Neural crest cell (in vitro differentiated cells): ENCODE results near the gene DUSP15. TPM values are rescaled to one million over a fixed set of nuclear protein-coding genes. Genes with fewer than 3 reads are reported as not detected.

Experiments
- DNase-seq: peaks from one replicate; pipeline ENCODE4 v3.0.0; 2021; ENCODE audit warnings: low read depth, mixed read lengths, low spot score
- H3K27ac Mint-ChIP-seq: one replicate; pipeline ENCODE4 v1.8.0; 2021; ENCODE audit warnings: mild to moderate bottlenecking, mixed read lengths; ENCODE audit not compliant: unreplicated experiment
- H3K27me3 Mint-ChIP-seq: 2 replicates; pipeline ENCODE4 v1.8.0; 2021; ENCODE audit warnings: low read depth, mild to moderate bottlenecking, mixed read lengths
- H3K36me3 Mint-ChIP-seq: 2 replicates; pipeline ENCODE4 v1.8.0; 2021; ENCODE audit warnings: low read depth, mild to moderate bottlenecking, mixed read lengths
- H3K4me1 Mint-ChIP-seq: 2 replicates; pipeline ENCODE4 v1.8.0; 2021; ENCODE audit warnings: mixed read lengths
- H3K4me3 Mint-ChIP-seq: one replicate; pipeline ENCODE4 v1.8.0; 2021; ENCODE audit warnings: mild to moderate bottlenecking, mixed read lengths
- H3K9me3 Mint-ChIP-seq: 2 replicates; pipeline ENCODE4 v1.8.0; 2021; ENCODE audit warnings: mixed read lengths
- CTCF ChIP-seq: fragments of 200-600 bp; sonication (generic); conservative IDR thresholded peaks from 2 replicates; pipeline ENCODE4 v1.5.0; 2021; ENCODE audit warnings: antibody characterized with exemption, mild to moderate bottlenecking
- total RNA-seq: library from RNA; stranded (reverse); gene quantifications from 2 replicates; pipeline ENCODE4 v1.2.1, GENCODE V29; 2021

The DUSP15 gene
- total RNA-seq, 1 donor from 2014 or later: 13.5 TPM

DNA sequence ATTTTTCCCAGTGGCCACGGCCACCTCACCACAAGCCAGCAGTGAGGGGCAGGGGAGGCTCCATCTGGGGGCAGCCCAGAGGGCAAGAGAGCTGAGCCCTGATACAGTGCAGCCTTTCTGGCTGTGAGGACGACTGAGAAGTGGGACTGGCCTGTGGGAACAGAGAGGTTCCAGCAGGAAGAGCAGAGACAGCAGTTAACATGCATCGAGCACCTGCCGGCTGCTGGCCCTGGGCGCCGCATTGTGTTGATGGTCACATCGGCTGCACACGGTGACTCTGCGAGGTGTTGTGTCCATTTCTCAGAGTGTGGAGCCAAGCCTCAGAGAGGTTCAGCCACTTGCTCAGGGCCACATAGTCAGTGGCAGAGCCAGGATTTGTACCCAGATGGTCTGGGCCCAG lies 34.8 kb downstream of the DUSP15 start:
- Mint-ChIP-seq H3K27me3 (no peaks in the 10 kb centered on the region), H3K4me1 (peaks cover 33% of the 10 kb centered on the region), H3K27ac (no peak overlapping the region), H3K4me3 (no peak overlapping the region), H3K36me3 (no peaks in the 10 kb centered on the region), H3K9me3 (no peaks in the 10 kb centered on the region)
- no peak for DNase-seq
- no peak for TF ChIP-seq CTCF

GRCh38 chr20:31833931-31834521 lies 36.3 kb downstream of the DUSP15 start:
- Mint-ChIP-seq H3K27me3 (no peaks in the 10 kb centered on the region), H3K4me3 (peak overlapping the region; percentile 50), H3K9me3 (no peaks in the 10 kb centered on the region), H3K27ac (peak overlapping the region; percentile 93), H3K36me3 (no peaks in the 10 kb centered on the region), H3K4me1 (peaks cover 37% of the 10 kb centered on the region)
- peak; percentile 53 for DNase-seq
- no peak for TF ChIP-seq CTCF

- TF ChIP-seq CTCF: peak; percentile 90
- peak; percentile 100 for DNase-seq
- no peaks in the 10 kb centered on the region for H3K27me3 Mint-ChIP-seq
- no peaks in the 10 kb centered on the region for H3K36me3 Mint-ChIP-seq
- H3K27ac Mint-ChIP-seq: peak overlapping the region; percentile 93
- peak overlapping the region; percentile 33 for H3K4me3 Mint-ChIP-seq
- H3K4me1 Mint-ChIP-seq: peaks cover 37% of the 10 kb centered on the region
- H3K9me3 Mint-ChIP-seq: no peaks in the 10 kb centered on the region
Observed at GRCh38 chr20:31833130-31833930, 37.0 kb downstream of the DUSP15 start.

DNA sequence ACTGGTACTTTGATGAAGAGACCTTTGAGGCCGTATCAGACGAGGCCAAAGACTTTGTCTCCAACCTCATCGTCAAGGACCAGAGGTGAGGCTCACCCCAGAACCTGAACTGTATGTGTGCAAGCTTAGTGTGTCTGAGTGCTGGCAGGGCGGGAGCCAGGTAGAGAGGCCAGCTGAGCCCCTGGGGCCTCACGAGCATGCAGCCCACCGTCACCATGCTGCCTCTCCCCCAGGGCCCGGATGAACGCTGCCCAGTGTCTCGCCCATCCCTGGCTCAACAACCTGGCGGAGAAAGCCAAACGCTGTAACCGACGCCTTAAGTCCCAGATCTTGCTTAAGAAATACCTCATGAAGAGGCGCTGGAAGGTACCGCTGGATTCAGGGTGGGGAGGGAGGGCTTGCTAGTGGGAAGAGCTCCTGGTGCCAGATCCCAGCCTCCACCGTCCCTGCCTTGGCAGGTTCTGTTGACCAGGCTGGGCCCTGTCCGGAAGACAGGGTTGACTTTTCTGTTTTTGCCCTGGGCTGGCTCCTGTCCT lies 38.5 kb downstream of the DUSP15 start:
- DNase-seq: no peak
- H3K27me3 Mint-ChIP-seq: no peaks in the 10 kb centered on the region
- no peak overlapping the region for H3K4me3 Mint-ChIP-seq
- H3K36me3 Mint-ChIP-seq: no peaks in the 10 kb centered on the region
- no peaks in the 10 kb centered on the region for H3K9me3 Mint-ChIP-seq
- TF ChIP-seq CTCF: no peak
- no peak overlapping the region for H3K27ac Mint-ChIP-seq
- peaks cover 37% of the 10 kb centered on the region for H3K4me1 Mint-ChIP-seq

GRCh38 chr20:31831211-31831610 lies 39.1 kb downstream of the DUSP15 start:
- Mint-ChIP-seq H3K4me3 (no peak overlapping the region), H3K9me3 (no peaks in the 10 kb centered on the region), H3K4me1 (peaks cover 34% of the 10 kb centered on the region), H3K36me3 (no peaks in the 10 kb centered on the region), H3K27ac (no peak overlapping the region), H3K27me3 (no peaks in the 10 kb centered on the region)
- TF ChIP-seq CTCF: no peak
- no peak for DNase-seq
